Right lobe of liver (tissue), 4 donors: ENCODE data around the gene SLC25A46.
"Not testable (repeated sequence)": the region's sequence is repeated elsewhere in the genome, so short reads cannot be mapped to it uniquely, and the experiment has no call there.

Experiments
- POLR2A ChIP-seq: fragments of 450-650 bp; IDR thresholded peaks from one replicate; pipeline ENCODE4 v1.6.1; 2017; ENCODE audit warnings: antibody characterized with exemption, mild to moderate bottlenecking
- TF ChIP-seq, protein P1 (sequence below), 4 donors: fragments of 200-600 bp in 3 of 4; fragments of 450-650 bp in 1 of 4; IDR thresholded peaks; one replicate each; pipeline versions ENCODE4 v1.5.1 to v1.8.0; 2016 to 2022; ENCODE audit warnings: antibody characterized with exemption in 4 of 4, mild to moderate bottlenecking in 2 of 4
- donor health status: DM: no; HTN: no; CAD: no.
- donor health status: DM: no; HTN: no; CAD: no.
- donor health status: DM: no; HTN: yes; CAD: no.

DNA sequence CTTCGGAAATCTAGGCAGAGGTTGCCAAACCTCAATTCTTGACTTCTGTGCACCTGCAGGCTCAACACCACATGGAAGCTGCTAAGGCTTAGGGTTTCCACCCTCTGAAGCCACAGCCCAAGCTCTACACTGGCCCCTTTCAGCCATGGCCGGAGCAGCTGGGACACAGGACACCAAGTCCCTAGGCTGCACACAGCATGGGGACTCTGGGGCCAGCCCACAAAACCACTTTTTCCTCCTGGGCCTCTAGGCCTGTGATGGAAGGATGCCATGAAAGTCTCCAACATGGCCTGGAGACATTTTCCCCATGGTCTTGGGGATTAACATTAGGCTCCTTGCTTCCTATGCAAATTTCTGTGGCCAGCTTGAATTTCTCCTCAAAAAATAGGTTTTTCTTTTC is 7.3 kb upstream of the SLC25A46 start:
- TF ChIP-seq, protein P1, sequence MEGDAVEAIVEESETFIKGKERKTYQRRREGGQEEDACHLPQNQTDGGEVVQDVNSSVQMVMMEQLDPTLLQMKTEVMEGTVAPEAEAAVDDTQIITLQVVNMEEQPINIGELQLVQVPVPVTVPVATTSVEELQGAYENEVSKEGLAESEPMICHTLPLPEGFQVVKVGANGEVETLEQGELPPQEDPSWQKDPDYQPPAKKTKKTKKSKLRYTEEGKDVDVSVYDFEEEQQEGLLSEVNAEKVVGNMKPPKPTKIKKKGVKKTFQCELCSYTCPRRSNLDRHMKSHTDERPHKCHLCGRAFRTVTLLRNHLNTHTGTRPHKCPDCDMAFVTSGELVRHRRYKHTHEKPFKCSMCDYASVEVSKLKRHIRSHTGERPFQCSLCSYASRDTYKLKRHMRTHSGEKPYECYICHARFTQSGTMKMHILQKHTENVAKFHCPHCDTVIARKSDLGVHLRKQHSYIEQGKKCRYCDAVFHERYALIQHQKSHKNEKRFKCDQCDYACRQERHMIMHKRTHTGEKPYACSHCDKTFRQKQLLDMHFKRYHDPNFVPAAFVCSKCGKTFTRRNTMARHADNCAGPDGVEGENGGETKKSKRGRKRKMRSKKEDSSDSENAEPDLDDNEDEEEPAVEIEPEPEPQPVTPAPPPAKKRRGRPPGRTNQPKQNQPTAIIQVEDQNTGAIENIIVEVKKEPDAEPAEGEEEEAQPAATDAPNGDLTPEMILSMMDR (IDR thresholded peaks at IDR 0.05), result not testable (repeated sequence)
- TF ChIP-seq POLR2A, result not testable (repeated sequence)
